Measurements from ENCODE around the gene TRAPPC8.
A peak's percentile ranks its signal among the peaks of the same experiment; 100 is the strongest.
"Not testable (repeated sequence)": the region's sequence is repeated elsewhere in the genome, so short reads cannot be mapped to it uniquely, and the experiment has no call there.

TRAPPC8 gene

DNA sequence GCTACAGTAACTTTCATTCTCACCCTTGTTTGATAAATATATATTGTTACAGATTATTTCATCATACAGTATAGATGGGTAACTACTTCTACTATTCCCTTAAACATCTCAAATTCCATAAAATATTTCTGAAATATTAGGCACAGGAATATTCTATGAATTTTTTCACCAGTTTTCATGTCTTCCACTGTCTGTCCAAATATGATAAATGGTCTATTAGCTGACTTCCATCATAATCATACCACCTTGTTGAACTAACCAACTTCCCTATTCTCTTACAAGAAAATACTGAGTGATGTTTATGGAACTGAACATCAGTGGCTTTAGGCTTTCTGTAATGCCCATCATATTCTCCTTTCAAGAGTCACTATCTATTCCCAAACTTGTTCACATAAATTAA, 82.4 kb downstream of the TRAPPC8 start:
- DNase-seq, result no peak

DNA sequence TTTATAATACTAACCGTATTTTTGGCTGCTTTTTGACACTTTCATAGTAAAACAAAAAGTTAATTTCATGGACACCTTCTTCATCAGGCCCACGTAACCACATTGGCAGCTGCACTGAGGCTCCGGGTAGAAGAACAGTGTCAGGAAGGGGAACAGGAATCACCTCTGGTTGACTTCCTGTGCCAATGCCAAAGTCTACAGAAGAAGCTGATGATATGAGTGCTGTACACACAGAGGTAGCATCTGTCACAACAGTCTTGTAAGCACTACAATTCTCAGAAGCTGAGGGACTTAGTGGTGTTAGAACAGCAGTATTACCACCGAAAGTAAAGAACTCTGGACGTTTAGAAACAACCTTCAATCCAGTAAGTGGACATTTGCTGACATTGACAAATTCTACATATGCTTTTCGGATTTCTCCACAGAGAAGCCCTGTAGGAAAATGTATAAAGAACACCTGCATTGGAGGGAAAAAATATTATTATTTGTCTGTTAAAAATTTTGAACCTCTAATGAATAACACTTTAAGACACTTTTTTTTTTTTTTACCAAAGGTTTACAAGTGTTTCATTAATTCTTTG, 85.3 kb downstream of the TRAPPC8 start:
- no peak for DNase-seq

DNA sequence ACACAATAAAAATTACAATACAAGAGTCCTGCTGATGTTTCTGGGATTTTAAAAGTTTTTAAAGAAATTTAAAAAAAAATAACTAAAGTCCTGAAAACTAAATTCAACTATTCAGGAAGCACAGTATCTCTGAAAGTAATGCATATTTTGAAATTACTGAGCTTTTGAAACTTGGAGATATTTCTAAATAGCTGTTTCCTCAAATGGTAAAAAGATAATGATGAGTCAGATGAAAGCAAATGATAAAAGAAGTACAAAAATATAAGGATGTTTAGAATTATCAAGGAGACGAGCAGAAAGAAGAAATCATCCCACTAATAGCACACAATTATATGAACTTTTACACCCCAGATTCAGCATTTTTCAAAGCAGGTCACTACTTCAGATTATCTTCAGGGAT, 92.1 kb downstream of the TRAPPC8 start:
- no peak for DNase-seq

DNA sequence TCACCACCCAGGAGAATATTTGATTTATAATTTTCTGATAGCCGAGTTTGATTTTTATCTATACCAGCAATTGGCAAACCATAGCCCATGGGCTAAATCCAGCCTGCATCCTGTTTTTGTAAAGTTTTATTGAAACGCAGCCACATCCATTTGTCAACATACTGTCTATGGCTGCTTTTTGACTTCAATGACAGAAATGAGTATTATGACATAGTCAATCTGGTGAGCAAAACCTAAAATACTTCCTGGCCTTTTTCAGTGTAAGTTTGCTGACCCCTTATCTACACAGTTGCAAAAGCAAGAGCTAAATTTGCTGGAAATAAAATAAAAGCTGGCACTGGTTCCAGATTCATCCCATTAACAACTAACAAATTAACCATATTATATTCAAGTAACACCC, 102.4 kb downstream of the TRAPPC8 start:
- no peak for DNase-seq

DNA sequence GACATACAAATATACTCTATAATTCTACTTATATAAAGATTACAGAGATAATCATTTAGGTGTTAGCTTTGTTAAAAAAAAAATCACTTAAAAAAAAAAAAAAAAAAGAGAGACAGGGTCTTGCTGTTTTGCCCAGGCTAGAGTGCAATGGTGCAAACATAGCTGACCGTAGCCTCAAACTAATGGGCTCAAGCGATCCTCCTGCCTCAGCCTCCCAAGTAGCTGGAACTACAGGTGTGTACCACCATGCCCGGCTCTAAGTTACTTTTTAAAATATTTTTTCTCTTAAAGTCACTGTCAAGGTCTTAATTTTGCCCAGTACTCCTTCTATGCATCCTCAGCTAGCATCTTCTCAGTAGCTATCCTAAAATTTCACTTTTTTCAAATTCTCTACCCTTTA, 105.0 kb downstream of the TRAPPC8 start:
- DNase-seq, result no peak

DNA sequence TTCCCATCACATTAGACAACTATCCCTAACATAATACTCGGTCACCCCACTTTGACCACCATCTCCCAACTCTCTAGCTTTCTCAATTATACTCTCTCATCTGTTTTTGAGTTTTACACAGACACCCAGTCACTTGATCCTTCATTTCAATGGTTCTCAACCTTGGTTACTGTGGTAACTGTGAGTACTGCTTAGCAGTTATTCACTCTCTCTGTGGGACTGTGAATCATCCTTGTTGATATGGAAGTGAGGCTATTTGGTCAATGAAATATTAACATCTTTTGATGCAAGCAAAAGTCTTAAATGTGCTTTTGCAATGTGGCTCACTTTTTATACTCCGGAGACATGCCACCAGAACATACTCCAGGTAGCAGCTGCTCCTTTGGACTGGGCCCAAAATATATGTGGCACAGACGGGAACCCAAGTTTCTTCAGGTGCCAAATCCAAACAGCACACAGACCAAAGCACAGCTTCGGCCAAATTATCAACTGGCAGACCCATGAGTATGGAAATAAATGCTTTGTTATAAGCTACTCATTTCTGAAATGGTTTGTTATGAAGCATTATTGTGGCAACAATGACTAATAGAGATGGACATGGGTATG, 107.3 kb downstream of the TRAPPC8 start:
- DNase-seq, result no peak

DNA sequence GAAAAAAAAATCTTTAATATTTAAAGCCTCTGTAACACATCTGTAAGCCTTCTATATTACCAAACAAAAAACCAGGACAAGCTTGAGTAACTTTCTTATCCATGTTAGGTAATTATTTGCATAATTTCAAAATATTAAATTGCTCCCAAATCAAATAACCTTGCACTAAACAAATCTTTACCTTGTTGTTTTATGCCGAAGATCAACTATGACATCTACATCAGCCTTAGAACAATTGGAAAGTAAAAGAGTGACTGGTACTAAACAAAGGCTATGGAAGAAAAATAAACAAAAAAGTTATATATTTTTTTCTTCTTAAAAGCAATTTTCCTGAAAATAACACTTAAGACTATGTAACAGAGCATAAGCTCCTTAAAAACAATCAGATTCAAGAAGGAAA, 111.0 kb downstream of the TRAPPC8 start:
- no peak for DNase-seq

DNA sequence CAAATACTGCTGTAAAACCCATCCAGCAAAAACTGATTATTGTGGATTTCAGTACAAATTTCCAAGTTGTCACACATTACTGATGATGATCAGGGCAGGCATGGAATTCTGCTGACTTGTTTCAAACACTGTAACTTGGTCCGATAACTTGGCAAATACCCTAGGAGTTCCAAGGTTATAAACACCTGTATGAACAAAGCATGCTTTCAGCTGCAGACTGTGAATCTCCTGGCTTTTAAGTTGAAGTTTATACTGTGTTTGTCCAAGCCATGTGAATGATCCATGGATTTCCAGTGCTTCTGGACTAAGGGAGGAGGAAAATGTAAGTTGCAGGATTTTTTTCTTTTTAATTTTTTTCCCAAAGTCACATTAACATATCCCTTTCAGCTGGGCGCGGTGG, 112.2 kb downstream of the TRAPPC8 start:
- DNase-seq, result no peak

DNA sequence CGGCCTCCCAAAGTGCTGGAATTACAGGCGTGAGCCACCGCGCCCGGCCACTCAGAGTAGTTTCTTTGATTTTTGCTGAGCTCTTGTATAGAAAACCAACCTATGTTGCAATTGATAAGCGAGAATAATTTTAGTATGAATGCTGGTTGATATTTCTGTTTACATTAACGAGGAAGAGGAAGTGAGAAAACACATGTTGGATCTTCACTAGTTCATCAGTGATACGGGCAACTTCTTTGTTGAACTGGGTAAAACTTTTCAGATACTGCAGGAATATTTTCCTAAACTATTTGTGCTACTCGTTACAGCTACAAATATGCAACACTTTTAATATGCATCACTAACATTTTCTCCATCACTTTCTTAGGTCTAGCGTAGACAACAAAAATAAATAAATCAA, 114.3 kb downstream of the TRAPPC8 start:
- DNase-seq, result no peak

DNA sequence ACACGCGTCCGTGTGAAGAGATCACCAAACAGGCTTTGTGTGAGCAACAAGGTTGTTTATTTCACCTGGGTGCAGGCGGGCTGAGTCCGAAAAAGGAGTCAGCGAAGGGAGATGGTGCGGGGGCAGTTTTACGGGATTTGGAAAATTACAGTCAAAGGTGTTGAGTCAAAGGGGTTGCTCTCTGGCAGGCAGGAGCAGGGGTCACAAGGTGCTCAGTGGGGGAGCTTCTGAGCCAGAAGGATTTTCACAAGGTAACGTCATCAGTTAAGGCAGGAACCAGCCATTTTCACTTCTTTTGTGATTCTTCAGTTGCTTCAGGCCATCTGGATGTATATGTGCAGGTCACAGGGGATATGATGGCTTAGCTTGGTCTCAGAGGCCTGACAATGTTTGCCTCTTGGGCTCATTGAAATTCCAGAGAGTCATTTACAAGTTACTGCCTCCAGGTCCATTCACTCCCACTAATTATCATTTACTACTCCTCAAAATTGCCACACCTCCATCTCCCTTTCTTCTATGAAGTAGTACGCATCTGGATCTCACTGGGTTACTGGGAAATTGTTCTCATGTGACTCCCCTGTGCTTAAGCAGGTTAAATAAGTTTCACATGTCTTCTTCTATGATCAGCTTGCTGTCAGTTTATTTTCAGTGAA, 116.1 kb downstream of the TRAPPC8 start:
- DNase-seq, result not testable (repeated sequence)

DNA sequence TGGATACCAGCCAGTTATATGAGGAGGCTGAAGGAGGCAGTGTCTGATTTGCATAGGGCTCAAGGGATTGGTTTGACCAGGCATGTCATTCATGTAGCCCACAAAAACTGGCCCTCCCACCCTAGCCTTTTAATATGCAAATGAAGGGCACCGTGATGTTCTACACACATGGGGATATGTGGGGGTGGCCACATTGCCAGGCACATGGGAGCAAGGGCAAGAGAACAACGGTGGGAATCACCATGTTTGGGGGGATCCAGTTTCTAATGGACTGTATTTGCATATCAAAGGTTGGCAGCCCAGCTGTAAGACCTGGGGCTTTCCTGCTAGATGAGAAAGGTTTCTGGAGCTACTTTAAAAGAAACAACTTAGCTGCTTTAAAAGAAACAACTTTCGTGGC, 117.2 kb downstream of the TRAPPC8 start:
- no peak for DNase-seq

DNA sequence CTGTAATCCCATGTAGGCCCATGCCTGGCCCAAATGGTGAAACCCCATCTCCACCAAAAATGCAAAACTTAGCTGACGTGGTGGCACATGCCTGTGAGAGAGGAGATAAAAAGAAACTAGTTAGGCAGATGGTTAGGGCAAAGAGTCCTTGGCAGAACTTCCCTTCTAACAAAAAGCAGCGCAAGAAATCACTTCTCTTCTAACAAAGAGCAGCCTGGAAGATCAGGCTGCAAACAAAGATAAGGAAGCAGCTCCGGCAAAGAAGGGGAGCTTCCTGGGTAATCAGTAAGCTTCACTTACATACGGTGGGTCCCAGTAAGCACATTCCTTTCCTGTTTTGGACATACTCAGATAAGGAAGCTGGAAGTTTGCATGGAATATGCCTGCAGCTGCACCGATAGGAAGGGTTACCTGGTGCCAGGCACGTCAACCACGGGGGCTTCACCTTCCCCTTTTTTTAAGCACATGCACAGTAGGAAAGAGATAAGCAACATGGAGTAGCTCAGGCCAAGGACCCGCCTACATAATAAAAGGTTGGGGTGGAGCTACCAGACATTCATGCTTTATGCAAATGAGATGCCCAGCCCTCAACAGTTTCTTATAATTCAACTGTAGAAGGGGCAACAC, 121.3 kb downstream of the TRAPPC8 start:
- no peak for DNase-seq

DNA sequence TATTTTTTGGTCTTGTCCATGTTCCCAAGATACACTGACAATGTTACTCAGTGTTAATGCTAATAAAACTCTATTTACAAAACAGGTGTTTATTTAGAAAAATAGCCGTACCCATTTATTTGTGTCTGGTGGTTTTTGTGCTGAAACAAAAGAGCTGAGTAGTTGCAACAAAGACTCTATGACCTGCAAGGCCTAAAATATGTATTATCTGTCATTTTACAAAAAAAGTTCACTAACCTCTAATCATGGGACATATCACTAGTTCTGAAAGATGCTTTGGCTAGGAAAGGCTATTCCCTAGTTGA, 123.1 kb downstream of the TRAPPC8 start:
- DNase-seq, result no peak

DNA sequence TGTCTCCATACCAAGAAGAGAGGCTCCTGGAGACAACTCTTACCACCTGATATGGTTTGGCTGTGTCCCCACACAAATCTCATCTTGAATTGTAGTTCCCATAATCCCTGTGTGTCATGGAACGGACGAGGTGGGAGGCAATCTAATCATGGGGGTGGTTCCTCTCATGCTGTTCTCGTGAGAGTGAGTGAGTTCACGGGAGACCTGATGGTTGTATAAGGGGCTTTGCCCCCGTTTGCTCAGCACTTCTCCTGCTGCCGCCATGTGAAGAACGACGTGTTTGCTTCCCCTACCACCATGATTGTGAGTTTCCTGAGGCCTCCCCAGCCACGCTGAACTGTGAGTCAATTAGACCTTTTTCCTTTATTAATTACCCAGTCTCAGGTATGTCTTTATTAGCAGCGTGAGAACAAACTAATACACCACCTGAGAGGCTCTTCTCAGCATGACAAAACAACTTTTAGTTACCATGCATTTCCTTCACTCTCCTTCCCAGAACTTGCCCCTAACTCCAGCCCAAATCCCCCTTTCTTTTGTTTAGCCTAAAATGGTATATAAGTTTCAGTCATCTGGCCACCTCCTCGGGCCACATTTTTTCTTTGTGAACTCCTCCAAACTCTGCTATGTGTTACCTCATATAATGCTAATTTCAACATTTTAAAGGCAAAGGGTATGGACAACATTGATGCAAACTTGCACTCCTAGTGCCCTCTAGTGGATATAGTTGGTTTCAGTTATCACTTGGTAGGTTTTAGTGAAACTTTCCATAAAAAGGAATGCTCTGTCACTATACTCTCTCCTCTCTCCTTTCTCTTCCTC, 123.6 kb downstream of the TRAPPC8 start:
- peak; percentile 50 for DNase-seq

DNA sequence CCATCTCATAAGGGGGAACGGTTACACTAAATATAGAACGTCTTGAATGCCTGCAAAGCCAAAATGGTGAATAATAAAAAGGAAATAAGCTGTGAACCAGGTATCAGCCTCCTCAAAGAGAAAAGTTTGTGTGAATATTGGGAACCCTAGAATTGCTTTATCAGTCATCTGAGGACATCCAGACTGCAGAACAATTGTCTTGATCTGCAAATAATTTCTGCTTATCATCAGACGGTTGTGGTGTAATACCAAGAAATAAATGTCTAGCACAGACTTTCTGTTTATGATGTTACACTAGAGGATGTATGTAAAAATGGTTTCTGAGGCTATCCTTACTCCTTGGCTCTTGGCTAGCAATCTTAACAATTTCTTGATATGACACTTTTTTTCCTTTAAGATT, 128.8 kb downstream of the TRAPPC8 start:
- DNase-seq, result no peak

DNA sequence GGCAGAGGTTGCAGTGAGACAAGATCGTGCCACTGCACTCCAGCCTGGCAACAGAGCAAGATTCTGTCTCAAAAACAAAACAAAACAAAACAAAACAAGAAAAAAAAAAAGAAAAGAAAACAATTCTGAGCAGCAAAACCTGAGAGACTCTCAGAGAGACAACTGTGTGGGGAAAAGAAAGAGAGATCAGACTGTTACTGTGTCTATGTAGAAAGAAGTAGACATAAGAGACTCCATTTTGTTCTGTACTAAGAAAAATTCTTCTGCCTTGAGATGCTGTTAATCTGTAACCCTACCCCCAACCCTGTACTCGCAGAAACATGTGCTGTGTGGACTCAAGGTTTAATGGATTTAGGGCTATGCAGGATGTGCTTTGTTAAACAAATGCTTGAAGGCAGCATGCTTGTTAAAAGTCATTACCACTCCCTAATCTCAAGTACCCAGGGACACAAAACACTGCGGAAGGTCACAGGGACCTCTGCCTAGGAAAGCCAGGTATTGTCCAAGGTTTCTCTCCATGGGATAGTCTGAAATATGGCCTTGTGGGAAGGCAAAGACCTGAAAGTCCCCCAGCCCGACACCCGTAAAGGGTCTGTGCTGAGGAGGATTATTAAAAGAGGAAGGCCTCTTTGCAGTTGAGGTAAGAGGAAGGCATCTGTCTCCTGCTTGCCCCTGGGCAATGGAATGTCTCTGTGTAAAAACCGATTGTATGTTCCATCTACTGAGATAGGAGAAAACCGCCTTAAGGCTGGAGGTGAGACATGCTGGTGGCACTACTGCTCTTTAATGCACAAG, 132.4 kb downstream of the TRAPPC8 start:
- not testable (repeated sequence) for DNase-seq

DNA sequence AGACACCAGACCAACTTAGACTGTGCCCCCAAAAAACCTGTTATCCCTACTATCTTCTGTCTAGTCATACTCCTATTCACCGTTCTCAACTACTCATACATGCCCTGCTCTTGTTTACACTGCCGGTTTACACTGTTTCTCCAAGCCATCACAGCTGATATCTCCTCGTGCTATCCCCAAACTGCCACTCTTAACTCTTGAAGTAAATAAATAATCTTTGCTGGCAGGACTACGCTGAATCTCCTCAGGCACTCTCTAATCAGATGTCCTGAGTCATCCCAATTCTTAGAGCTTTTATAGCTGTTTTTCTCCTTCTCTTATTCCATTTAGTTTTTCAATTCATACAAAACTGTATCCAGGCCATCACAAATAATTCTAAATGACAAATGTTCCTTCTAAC, 133.9 kb downstream of the TRAPPC8 start:
- DNase-seq, result not testable (repeated sequence)

DNA sequence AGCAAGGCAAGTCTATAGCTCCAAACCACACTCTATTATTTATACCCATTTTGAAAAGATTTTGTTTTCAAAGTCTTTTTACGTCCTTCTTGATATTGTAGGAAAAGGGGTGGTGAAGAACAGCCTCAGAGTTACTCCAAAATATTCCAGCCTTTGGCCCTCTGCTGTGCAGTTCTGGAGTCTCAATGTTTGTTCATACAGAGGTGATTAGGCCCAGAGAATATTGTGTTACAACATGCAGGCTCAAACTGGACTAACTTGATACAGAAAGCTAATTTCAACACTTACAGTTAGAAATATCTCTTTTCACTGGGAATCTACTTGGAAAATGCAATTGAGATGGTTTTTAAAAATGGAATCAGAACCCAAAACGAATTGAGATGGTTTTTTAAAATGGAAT, 141.8 kb downstream of the TRAPPC8 start:
- DNase-seq, result no peak

DNA sequence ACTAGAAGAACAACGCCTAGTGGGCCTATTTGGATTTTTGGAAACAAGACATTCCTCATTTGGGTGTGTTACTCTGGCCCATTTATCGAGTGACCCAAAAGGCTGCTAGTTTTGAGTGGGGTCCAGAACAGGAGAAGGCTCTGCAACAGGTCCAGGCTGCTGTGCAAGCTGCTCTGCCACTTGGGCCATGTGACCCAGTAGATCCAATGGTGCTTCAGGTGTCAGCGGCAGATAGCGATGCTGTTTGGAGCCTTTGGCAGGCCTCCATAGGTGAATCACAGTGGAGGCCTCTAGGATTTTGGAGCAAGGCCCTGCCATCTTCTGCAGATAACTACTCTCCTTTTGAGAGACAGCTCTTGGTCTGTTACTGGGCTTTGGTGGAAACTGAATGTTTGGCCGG, 143.7 kb downstream of the TRAPPC8 start:
- not testable (repeated sequence) for DNase-seq

DNA sequence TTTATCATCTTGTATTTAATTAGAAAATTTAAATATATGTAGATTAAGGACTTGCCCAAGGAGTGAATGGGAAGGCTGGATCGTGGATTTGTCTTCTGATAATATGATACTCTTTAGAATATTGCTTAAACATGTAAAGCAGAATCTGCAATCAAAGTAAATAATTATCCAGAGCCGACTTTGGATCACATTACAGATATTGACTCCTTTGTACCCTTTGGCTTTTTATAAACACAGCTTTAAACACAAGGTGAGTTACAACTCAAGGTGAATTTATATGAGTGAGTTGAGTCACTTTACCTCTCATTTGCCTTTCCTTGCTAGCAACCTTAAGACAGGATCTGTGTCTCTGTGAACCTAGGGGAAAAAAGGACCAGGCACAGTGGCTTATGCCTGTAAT, 144.5 kb downstream of the TRAPPC8 start:
- DNase-seq, result no peak

DNA sequence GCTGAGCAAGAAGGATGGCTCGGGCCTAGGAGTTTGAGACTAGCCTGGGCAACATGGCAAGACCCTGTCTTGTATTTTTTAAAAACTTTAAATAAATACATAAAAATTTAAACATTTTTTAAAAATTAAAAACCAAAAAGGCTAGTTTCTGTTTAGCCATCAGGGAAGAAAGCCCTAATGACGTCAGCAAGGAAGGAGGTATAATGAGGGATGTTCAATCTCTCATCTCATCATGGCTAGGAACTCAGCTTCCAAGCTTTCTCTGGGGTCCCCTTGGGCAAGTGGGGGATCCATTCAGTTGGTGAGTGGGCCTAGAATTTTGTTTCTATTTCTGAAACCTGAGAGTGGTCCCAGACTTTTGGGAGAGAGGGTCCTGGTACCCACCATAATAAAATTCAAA, 147.2 kb downstream of the TRAPPC8 start:
- no peak for DNase-seq

DNA sequence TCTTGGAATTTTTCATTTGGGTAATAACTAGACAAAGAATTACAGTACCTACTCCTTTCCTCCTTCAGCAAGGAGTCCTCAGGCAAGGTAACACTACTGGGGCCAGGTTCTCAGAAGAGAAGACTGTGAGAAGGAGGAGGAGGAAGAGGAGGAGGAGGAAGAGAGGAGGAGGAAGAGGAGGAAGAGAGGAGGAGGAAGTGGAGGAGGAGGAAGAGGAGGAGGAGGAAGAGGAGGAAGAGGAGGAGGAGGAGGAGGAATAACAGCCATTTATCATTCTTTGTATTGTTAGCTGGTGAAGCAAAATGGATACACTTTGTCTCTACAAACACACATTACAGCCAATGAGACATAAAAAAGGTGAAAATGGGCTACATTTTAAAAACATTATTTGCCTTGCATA, 149.4 kb downstream of the TRAPPC8 start:
- no peak for DNase-seq

DNA sequence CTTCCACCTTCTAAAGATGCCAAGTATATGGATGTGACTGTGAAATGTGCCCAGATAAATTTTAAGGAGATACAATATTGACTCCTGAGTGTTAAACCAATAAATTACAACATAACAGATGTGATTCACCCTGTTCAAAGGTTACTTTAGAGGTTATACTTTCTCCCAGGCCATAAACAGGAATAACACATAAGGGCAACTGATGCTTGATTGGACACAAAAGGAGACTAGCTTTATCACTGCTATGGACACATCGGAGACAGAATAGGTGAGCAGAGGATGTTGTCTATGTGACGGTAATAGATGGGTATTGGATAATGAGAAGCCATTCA, 150.4 kb downstream of the TRAPPC8 start:
- DNase-seq, result no peak

All from NCI-H345 (cell line).